Sciatic nerve (tissue), 2 donors: ENCODE measurements around the gene FBXO10. TPM values are rescaled to one million over a fixed set of nuclear protein-coding genes. Genes with fewer than 3 reads are reported as not detected.
"Not testable (repeated sequence)": the region's sequence is repeated elsewhere in the genome, so short reads cannot be mapped to it uniquely, and the experiment has no call there.

ENCODE experiments used
- ATAC-seq: fragments of 200-7000 bp; cut with Tn5 transposase; one replicate; pipeline ENCODE4 v1.9.1; 2020; ENCODE audit warnings: mild to moderate bottlenecking, moderate library complexity
- DNase-seq: peaks from one replicate; pipeline ENCODE4 v3.0.0-alpha.2; 2020; ENCODE audit warnings: low spot score
- intact Hi-C: fragments of 100-400 bp; cut with DNase I; formaldehyde crosslinking; loops from one replicate; pipeline ENCODE4 v1.14.2; 2022
- total RNA-seq: library from RNA; stranded (reverse); fragmentation: NEBNext Ultra II Directional; extraction: Animal tissue kit (Norgen Biotek cat#: 25700); gene quantifications from one replicate; pipeline ENCODE4 v1.2.1, GENCODE V29; 2021
- donor health status: DM: no; HTN: no; CAD: no.
- donor health status: DM: no; HTN: no; CAD: no.

FBXO10 gene
- total RNA-seq, 1 donor from 2014 or later = 8.0 TPM

- DNase-seq (no peak), ATAC-seq (peak; percentile 66)
- intact Hi-C loops = no loop called here
Observed at GRCh38 chr9:37602817-37603216, 26.6 kb upstream of the FBXO10 start.

- ATAC-seq, intact Hi-C loops, DNase-seq: not testable (repeated sequence)
Observed at GRCh38 chr9:37602061-37602460, 25.9 kb upstream of the FBXO10 start.

GRCh38 chr9:37596504-37596903 is 20.3 kb upstream of the FBXO10 start:
- intact Hi-C loops = no loop called here
- ATAC-seq (no peak), DNase-seq (no peak)

GRCh38 chr9:37593883-37594448 is 17.8 kb upstream of the FBXO10 start:
- DNase-seq (no peak), ATAC-seq (no peak)
- intact Hi-C loops = no loop called here

- intact Hi-C loops = no loop called here
- ATAC-seq = peak; percentile 99
Observed at GRCh38 chr9:37592108-37592951, 16.1 kb upstream of the FBXO10 start, which contains the start of gene TOMM5. TSS of gene TOMM5 (minus strand) at chr9:37592597. CDS start at chr9:37592532, 65 bp downstream.

GRCh38 chr9:37587521-37587920 is 11.3 kb upstream of the FBXO10 start:
- ATAC-seq = no peak
- DNase-seq = no peak
- intact Hi-C loops = no loop called here

More at GRCh38 chr9:37592108-37592951, 16.1 kb upstream of the FBXO10 start, which contains the start of gene TOMM5:
- peak; percentile 95 for DNase-seq

GRCh38 chr9:37583522-37584121 is 7.4 kb upstream of the FBXO10 start:
- DNase-seq (no peak), ATAC-seq (no peak)
- intact Hi-C loops = no loop called here

GRCh38 chr9:37582548-37583157 is 6.5 kb upstream of the FBXO10 start:
- ATAC-seq = no peak
- no peak for DNase-seq
- intact Hi-C loops = no loop called here

GRCh38 chr9:37575511-37575914 is 667 bp downstream of the FBXO10 start:
- intact Hi-C loops = no loop called here
- ATAC-seq (peak; percentile 35), DNase-seq (no peak)

GRCh38 chr9:37575001-37575400 is 1.2 kb downstream of the FBXO10 start:
- DNase-seq (no peak), ATAC-seq (no peak)
- intact Hi-C loops = no loop called here

GRCh38 chr9:37574241-37574721 is 1.9 kb downstream of the FBXO10 start:
- peak; percentile 59 for ATAC-seq
- intact Hi-C loops = no loop called here
- no peak for DNase-seq

GRCh38 chr9:37571282-37571681 is 4.9 kb downstream of the FBXO10 start:
- ATAC-seq (no peak), DNase-seq (no peak)
- intact Hi-C loops = no loop called here

- DNase-seq (no peak), ATAC-seq (no peak)
- intact Hi-C loops = no loop called here
Observed at GRCh38 chr9:37566716-37567115, 9.5 kb downstream of the FBXO10 start.

- intact Hi-C loops = no loop called here
- no peak for ATAC-seq
Observed at GRCh38 chr9:37565661-37566618, 10.2 kb downstream of the FBXO10 start.

GRCh38 chr9:37564916-37565315 is 11.3 kb downstream of the FBXO10 start:
- DNase-seq (no peak), ATAC-seq (no peak)
- intact Hi-C loops = no loop called here

More at GRCh38 chr9:37565661-37566618, 10.2 kb downstream of the FBXO10 start:
- DNase-seq = no peak

GRCh38 chr9:37563806-37564513 is 12.2 kb downstream of the FBXO10 start:
- ATAC-seq = no peak
- intact Hi-C loops = no loop called here
- no peak for DNase-seq

GRCh38 chr9:37562826-37563225 is 13.4 kb downstream of the FBXO10 start:
- intact Hi-C loops = no loop called here
- ATAC-seq = no peak
- DNase-seq = no peak

GRCh38 chr9:37561682-37562081 is 14.5 kb downstream of the FBXO10 start:
- ATAC-seq (no peak), DNase-seq (no peak)
- intact Hi-C loops = no loop called here
